B cell (primary cell): ENCODE measurements around the gene FOXN3. TPM values are rescaled to one million over a fixed set of nuclear protein-coding genes. Genes with fewer than 3 reads are reported as not detected.

Experiments used
- ATAC-seq: fragments of 200-7000 bp; cut with Tn5 transposase; one replicate; pipeline ENCODE4 v1.10.0; 2021; ENCODE audit warnings: low read depth, mild to moderate bottlenecking, moderate number of reproducible peaks, moderate library complexity
- CTCF ChIA-PET: fragments of 350-600 bp; sonication (Branson Sonifier 250); formaldehyde crosslinking; loops from one replicate; lab custom pipeline; 2021; ENCODE audit warnings: antibody characterized with exemption, inconsistent platforms; lab: Charles Lee
- POLR2A ChIA-PET: fragments of 350-600 bp; sonication (Branson Sonifier 250); formaldehyde crosslinking; loops from one replicate; lab custom pipeline; 2021; ENCODE audit warnings: antibody characterized with exemption; lab: Charles Lee
- DNase-seq: peaks from one replicate; pipeline ENCODE4 v3.0.0; 2013
- H2AFZ ChIP-seq: 2 replicates; pipeline ENCODE4 v1.6.1; 2012; ENCODE audit warnings: mild to moderate bottlenecking, low read depth, low read length; ENCODE audit not compliant: insufficient read depth, poor library complexity, severe bottlenecking
- H3K27ac ChIP-seq, 2 donors: 1 replicate in 1 of 2; 2 replicates in 1 of 2; pipeline ENCODE4 v1.5.1; 2012 to 2013; ENCODE audit warnings: low read length in 2 of 2, mild to moderate bottlenecking in 2 of 2, moderate library complexity in 1 of 2
- H3K27me3 ChIP-seq, 4 experiments: fragments of 200-600 bp in 1 of 4; sonication (generic) in 1 of 4; replicated peaks in 1 of 4; 1 replicate in 2 of 4; 2 replicates in 2 of 4; pipeline versions ENCODE4 v1.6.1 to v1.7.0; 2013 to 2016; ENCODE audit warnings: low read length in 3 of 4, mild to moderate bottlenecking in 2 of 4, mixed read lengths in 1 of 4, moderate library complexity in 1 of 4; ENCODE audit not compliant: insufficient read depth in 4 of 4, control insufficient read depth in 3 of 4; ENCODE audit errors: control extremely low read depth in 1 of 4
- H3K36me3 ChIP-seq, 2 experiments: replicated peaks in 1 of 2; 1 replicate in 1 of 2; 2 replicates in 1 of 2; pipeline versions ENCODE4 v1.6.1 to v1.7.1; 2013; ENCODE audit warnings: low read length in 1 of 2; ENCODE audit not compliant: insufficient read depth in 2 of 2, control insufficient read depth in 1 of 2; ENCODE audit errors: control extremely low read depth in 1 of 2, extremely low read depth in 1 of 2
- H3K4me1 ChIP-seq, 2 donors: fragments of 200-600 bp in 1 of 2; sonication (generic) in 1 of 2; 1 replicate in 1 of 2; 2 replicates in 1 of 2; pipeline versions ENCODE4 v1.5.1 to v1.6.1; 2013 to 2017; ENCODE audit warnings: low read length in 2 of 2; ENCODE audit not compliant: control insufficient read depth in 2 of 2, insufficient read depth in 2 of 2
- H3K4me2 ChIP-seq: replicated peaks from 2 replicates; pipeline ENCODE3; 2012; ENCODE audit warnings: mild to moderate bottlenecking, low read depth, low read length; ENCODE audit not compliant: poor library complexity, severe bottlenecking
- H3K4me3 ChIP-seq, 5 experiments: fragments of 200-600 bp in 1 of 5; sonication (generic) in 1 of 5; 1 replicate in 3 of 5; 2 replicates in 2 of 5; pipeline versions ENCODE4 v1.5.1 to v1.7.0; 2011 to 2016; ENCODE audit warnings: low read length in 4 of 5, mild to moderate bottlenecking in 4 of 5, low read depth in 2 of 5, control low read depth in 1 of 5, moderate library complexity in 1 of 5; ENCODE audit not compliant: insufficient read depth in 1 of 5; ENCODE audit errors: control extremely low read depth in 1 of 5, extremely low read depth in 1 of 5
- H3K79me2 ChIP-seq: fragments of 200-600 bp; sonication (generic); one replicate; pipeline ENCODE4 v1.6.0; 2016; ENCODE audit warnings: low read length; ENCODE audit not compliant: control insufficient read depth, insufficient read depth
- H3K9ac ChIP-seq: fragments of 200-600 bp; sonication (generic); 2 replicates; pipeline ENCODE4 v1.6.1; 2017; ENCODE audit warnings: mild to moderate bottlenecking, low read length, moderate library complexity
- H3K9me3 ChIP-seq, 3 donors: one replicate each; pipeline versions ENCODE4 v1.6.1 to v1.7.1; 2013; ENCODE audit warnings: low read length in 2 of 3; ENCODE audit not compliant: control insufficient read depth in 2 of 3, insufficient read depth in 1 of 3; ENCODE audit errors: control extremely low read depth in 1 of 3
- H4K20me1 ChIP-seq: 2 replicates; pipeline ENCODE4 v1.6.0; 2012; ENCODE audit warnings: mild to moderate bottlenecking, low read length; ENCODE audit not compliant: insufficient read depth, control insufficient read depth, poor library complexity, severe bottlenecking
- H3K27ac Mint-ChIP-seq: one replicate; pipeline ENCODE4 v1.8.0; 2021; ENCODE audit warnings: mixed read lengths
- H3K27me3 Mint-ChIP-seq: one replicate; pipeline ENCODE4 v1.8.0; 2021; ENCODE audit warnings: mixed read lengths
- H3K4me1 Mint-ChIP-seq: one replicate; pipeline ENCODE4 v1.8.0; 2021; ENCODE audit warnings: mixed read lengths
- H3K4me3 Mint-ChIP-seq: one replicate; pipeline ENCODE4 v1.8.0; 2021; ENCODE audit warnings: mixed read lengths
- H3K9me3 Mint-ChIP-seq: one replicate; pipeline ENCODE4 v1.8.0; 2022; ENCODE audit warnings: mixed read lengths; ENCODE audit not compliant: insufficient read depth
- CTCF ChIP-seq: fragments of 200-600 bp; IDR thresholded peaks from one replicate; pipeline ENCODE4 v1.8.0; 2022; ENCODE audit warnings: antibody characterized with exemption, mild to moderate bottlenecking
- EZH2 ChIP-seq: IDR thresholded peaks from 2 replicates; pipeline ENCODE4 v1.6.1; 2012; ENCODE audit warnings: borderline replicate concordance, low read depth, mild to moderate bottlenecking, moderate library complexity, low read length; ENCODE audit not compliant: insufficient read depth, poor library complexity, severe bottlenecking
- WGBS: methylation state at CpG from one replicate; pipeline ENCODE4 v1.1.5; 2013; ENCODE audit warnings: missing lambda C conversion rate; ENCODE audit not compliant: insufficient coverage; 5-methylcytosine and 5-hydroxymethylcytosine counted together
- intact Hi-C: fragments of 100-400 bp; cut with micrococcal nuclease; formaldehyde crosslinking; loops from one replicate; pipeline ENCODE4 v1.10.0; 2022
- polyA plus RNA-seq: library from polyadenylated mRNA; depleted of rRNA; stranded (reverse); fragments of >200 nt; gene quantifications from 2 replicates; pipeline ENCODE4 v1.2.3, GENCODE V29; 2012
- total RNA-seq, 2 donors: library from RNA; stranded (reverse); fragments of 120-200 nt in 1 of 2; gene quantifications; 1 replicate in 1 of 2; 2 replicates in 1 of 2; pipeline versions ENCODE4 v1.2.3 to v1.2.4, GENCODE V29; 2013 to 2022

The FOXN3 gene
- total and polyA plus RNA-seq, 2 donors (not counting 1 experiment from before 2014, with no cell fraction given), result 80.6 to 98.2 TPM

- intact Hi-C loops, result no loop called here
- Mint-ChIP-seq H3K4me3 (no peak overlapping the region), H3K27me3 (no peaks in the 10 kb centered on the region), H3K4me1 (peaks cover 53% of the 10 kb centered on the region), H3K9me3 (no peaks in the 10 kb centered on the region), H3K27ac (no peak overlapping the region)
- no CpG with 5 or more reads among the region's 5 CpGs for WGBS
- peaks cover 91% of the 10 kb centered on the region for H3K79me2 ChIP-seq
- no peak overlapping the region for H2AFZ ChIP-seq
- H3K27ac ChIP-seq, result no peak overlapping the region
- CTCF ChIA-PET, result interaction anchor here (0.9 to 1.5 kb wide), 2 partner anchors 10 to 15 kb away, joined by 3 read pairs; no protein-coding TSS in a partner anchor
- H3K4me3 ChIP-seq, result no peak overlapping the region
- no peaks in the 10 kb centered on the region for H3K27me3 ChIP-seq
- ATAC-seq (no peak), DNase-seq (no peak)
- H3K9ac ChIP-seq, result no peak overlapping the region
- H3K9me3 ChIP-seq, result no peaks in the 10 kb centered on the region
- no peak overlapping the region for H3K4me2 ChIP-seq
- peaks cover 0 to 12% of the 10 kb centered on the region in 2 experiments for H3K36me3 ChIP-seq
- TF ChIP-seq CTCF, result no peak
- TF ChIP-seq EZH2, result no peak
- peaks cover 6% of the 10 kb centered on the region for H4K20me1 ChIP-seq
- H3K4me1 ChIP-seq, result peaks cover 19 to 20% of the 10 kb centered on the region in 2 donors
- POLR2A ChIA-PET, result interaction anchor here (0.6 kb wide), 1 partner anchor 9 kb away, joined by 4 read pairs; no protein-coding TSS in a partner anchor
These were observed 75.0 kb downstream of the FOXN3 start for GRCh38 chr14:89342049-89342448.
